Epithelial cell of esophagus (primary cell): ENCODE results near the gene LCLAT1.

Experiments used
- DNase-seq: peaks from one replicate; pipeline ENCODE4 v3.0.0; 2010; ENCODE audit warnings: low read depth
- H3K4me3 ChIP-seq: 2 replicates; pipeline ENCODE4 v1.5.1; 2011; ENCODE audit warnings: mild to moderate bottlenecking, low read length, control low read depth
- CTCF ChIP-seq: IDR thresholded peaks from 2 replicates; pipeline ENCODE4 v1.5.1; 2011; ENCODE audit warnings: low read depth, mild to moderate bottlenecking, low read length, control low read depth, inconsistent platforms; ENCODE audit not compliant: insufficient read depth; ENCODE audit errors: missing control alignments

The LCLAT1 gene

GRCh38 chr2:30424231-30424630, 22.8 kb upstream of the LCLAT1 start:
- no peak for DNase-seq
- no peak for TF ChIP-seq CTCF
- no peak overlapping the region for H3K4me3 ChIP-seq

GRCh38 chr2:30425326-30425725, 21.7 kb upstream of the LCLAT1 start:
- no peak overlapping the region for H3K4me3 ChIP-seq
- no peak for TF ChIP-seq CTCF
- DNase-seq: peak; percentile 43

GRCh38 chr2:30427606-30428347, 19.3 kb upstream of the LCLAT1 start:
- no peak for DNase-seq
- H3K4me3 ChIP-seq: no peak overlapping the region
- no peak for TF ChIP-seq CTCF

GRCh38 chr2:30428348-30428662, 18.7 kb upstream of the LCLAT1 start:
- no peak for TF ChIP-seq CTCF
- no peak overlapping the region for H3K4me3 ChIP-seq
- DNase-seq: no peak

- no peak for DNase-seq
- TF ChIP-seq CTCF: no peak
- no peak overlapping the region for H3K4me3 ChIP-seq
These were observed 18.1 kb upstream of the LCLAT1 start for GRCh38 chr2:30428827-30429461.

GRCh38 chr2:30433541-30434299, 13.3 kb upstream of the LCLAT1 start:
- no peak for DNase-seq
- no peak overlapping the region for H3K4me3 ChIP-seq
- no peak for TF ChIP-seq CTCF
